ENCODE data around the gene NCBP3. TPM values are rescaled to one million over a fixed set of nuclear protein-coding genes. Genes with fewer than 3 reads are reported as not detected.
A peak's percentile ranks its signal among the peaks of the same experiment; 100 is the strongest.

NCBP3 gene
- total RNA-seq, 2 experiments from 2014 or later = 25.0 to 29.5 TPM

GRCh38 chr17:3843935-3844516 lies 2.0 kb downstream of the NCBP3 start:
- H3K36me3 Mint-ChIP-seq (ENCODE audit: low read depth) = peaks cover 41% of the 10 kb centered on the region

GRCh38 chr17:3838206-3838605 lies 7.8 kb downstream of the NCBP3 start:
- Mint-ChIP-seq H3K27me3 (no peaks in the 10 kb centered on the region), H3K4me1 (ENCODE audit: low read depth) (peaks cover 27% of the 10 kb centered on the region), H3K9me3 (no peaks in the 10 kb centered on the region), H3K36me3 (ENCODE audit: low read depth) (peaks cover 76% of the 10 kb centered on the region), H3K4me3 (no peak overlapping the region), H3K27ac (no peak overlapping the region)
- Histone ChIP-seq H3K36me3 (ENCODE audit: insufficient read depth, low read length) (peaks cover 73% of the 10 kb centered on the region), H3K27me3 (ENCODE audit: control insufficient read depth in 1 of 2, insufficient read depth in 2 of 2, low read length in 2 of 2) (no peaks in the 10 kb centered on the region), H3K4me3 (ENCODE audit: low read length) (no peak overlapping the region), H3K4me1 (ENCODE audit: insufficient read depth, low read length) (peaks cover under 1% of the 10 kb centered on the region), H3K9me3 (ENCODE audit: control insufficient read depth in 1 of 2, insufficient read depth in 1 of 2, low read length in 2 of 2) (no peaks in the 10 kb centered on the region), H3K27ac (ENCODE audit: low read depth in 1 of 2, low read length in 2 of 2) (no peak overlapping the region)
- no peak for TF ChIP-seq CTCF (IDR thresholded peaks at IDR 0.05)
- intact Hi-C loops (cut with DNase I, micrococcal nuclease) = no loop called here
- DNase-seq (no peak), ATAC-seq (ENCODE audit: poor library complexity) (no peak)
- POLR2A ChIA-PET = no interaction called here
- CTCF ChIA-PET = interaction anchor here (0.6 to 1.0 kb wide), 2 partner anchors 8 to 11 kb away, joined by 3 read pairs; partner anchors contain the start of gene NCBP3

More at GRCh38 chr17:3843935-3844516, 2.0 kb downstream of the NCBP3 start:
- Mint-ChIP-seq H3K27me3 (no peaks in the 10 kb centered on the region), H3K4me3 (peak overlapping the region; percentile 95), H3K27ac (peak overlapping the region; percentile 52), H3K9me3 (no peaks in the 10 kb centered on the region), H3K4me1 (ENCODE audit: low read depth) (peaks cover 42% of the 10 kb centered on the region)
- intact Hi-C loops (cut with DNase I, micrococcal nuclease) = loop anchor here (10.0 kb wide), 3 partner anchors 231 to 571 kb away; partner anchors contain the start of gene UBE2G1 (in 1 of the 2)
- peaks cover 25% of the 10 kb centered on the region for H3K36me3 ChIP-seq (ENCODE audit: insufficient read depth, low read length)
- peaks cover 30% of the 10 kb centered on the region for H3K4me1 ChIP-seq (ENCODE audit: insufficient read depth, low read length)
- CTCF ChIA-PET = interaction anchor here (0.6 to 4.0 kb wide), 8 partner anchors 18 to 230 kb away, joined by 3 to 52 read pairs (median 4); no protein-coding TSS in a partner anchor
- DNase-seq = peak; percentile 9 to 76 (median 41)
- TF ChIP-seq CTCF (IDR thresholded peaks at IDR 0.05) = peak; percentile 60
- H3K27ac ChIP-seq (ENCODE audit: low read depth in 1 of 2, low read length in 2 of 2) = no peak overlapping the region
- H3K27me3 ChIP-seq (ENCODE audit: control insufficient read depth in 1 of 2, insufficient read depth in 2 of 2, low read length in 2 of 2) = no peaks in the 10 kb centered on the region
- no peak overlapping the region for H3K4me3 ChIP-seq (ENCODE audit: low read length)
- ATAC-seq (ENCODE audit: poor library complexity) = no peak
- POLR2A ChIA-PET = interaction anchor here (1.0 to 3.9 kb wide), 3 partner anchors 105 to 299 kb away, joined by 3 to 21 read pairs (median 17); partner anchors contain the start of genes CYB5D2 and ZZEF1
- no peaks in the 10 kb centered on the region for H3K9me3 ChIP-seq (ENCODE audit: control insufficient read depth in 1 of 2, insufficient read depth in 1 of 2, low read length in 2 of 2)

- H3K4me3 Mint-ChIP-seq = no peak overlapping the region
- no peaks in the 10 kb centered on the region for H3K27me3 Mint-ChIP-seq
- DNase-seq = no peak
- no peak overlapping the region for H3K27ac ChIP-seq (ENCODE audit: low read depth in 1 of 2, low read length in 2 of 2)
- peaks cover 77% of the 10 kb centered on the region for H3K36me3 Mint-ChIP-seq (ENCODE audit: low read depth)
- H3K9me3 ChIP-seq (ENCODE audit: control insufficient read depth in 1 of 2, insufficient read depth in 1 of 2, low read length in 2 of 2) = no peaks in the 10 kb centered on the region
- H3K4me1 ChIP-seq (ENCODE audit: insufficient read depth, low read length) = no peaks in the 10 kb centered on the region
- intact Hi-C loops (cut with DNase I, micrococcal nuclease) = no loop called here
- ATAC-seq (ENCODE audit: poor library complexity) = no peak
- H3K36me3 ChIP-seq (ENCODE audit: insufficient read depth, low read length) = peaks cover 68% of the 10 kb centered on the region
- H3K27ac Mint-ChIP-seq = no peak overlapping the region
- POLR2A ChIA-PET = no interaction called here
- no peak overlapping the region for H3K4me3 ChIP-seq (ENCODE audit: low read length)
- H3K4me1 Mint-ChIP-seq (ENCODE audit: low read depth) = peaks cover 27% of the 10 kb centered on the region
- no peaks in the 10 kb centered on the region for H3K27me3 ChIP-seq (ENCODE audit: control insufficient read depth in 1 of 2, insufficient read depth in 2 of 2, low read length in 2 of 2)
- no peaks in the 10 kb centered on the region for H3K9me3 Mint-ChIP-seq
- CTCF ChIA-PET = interaction anchor here (1.3 kb wide), 1 partner anchor 9 kb away, joined by 4 read pairs; the partner anchor contains the start of gene NCBP3
- TF ChIP-seq CTCF (IDR thresholded peaks at IDR 0.05) = no peak
Observed at GRCh38 chr17:3836551-3836950, 9.5 kb downstream of the NCBP3 start.

Data from CD4-positive, alpha-beta T cell (primary cell).